Cardiac muscle cell (in vitro differentiated cells and primary cell): Measurements from ENCODE around the gene MUSTN1. TPM values are rescaled to one million over a fixed set of nuclear protein-coding genes. Genes with fewer than 3 reads are reported as not detected.

Experiments used
- DNase-seq, 2 donors: peaks; one replicate each; pipeline versions ENCODE4 v3.0.0 to v3.0.0-alpha.2; 2010 to 2017; ENCODE audit warnings: low read depth in 1 of 2, low spot score in 1 of 2
- H3K27ac ChIP-seq: fragments of 200-600 bp; sonication (generic); 2 replicates; pipeline ENCODE4 v1.5.1; 2016
- H3K27me3 ChIP-seq: fragments of 200-600 bp; sonication (generic); 2 replicates; pipeline ENCODE4 v1.6.0; 2016; ENCODE audit warnings: control low read depth
- H3K36me3 ChIP-seq: fragments of 200-600 bp; sonication (generic); 2 replicates; pipeline ENCODE4 v1.5.1; 2016; ENCODE audit warnings: control low read depth
- H3K4me1 ChIP-seq: fragments of 200-600 bp; sonication (generic); 2 replicates; pipeline ENCODE4 v1.8.1; 2017; ENCODE audit warnings: low read depth, mild to moderate bottlenecking, mixed run types
- H3K4me3 ChIP-seq: fragments of 200-600 bp; sonication (generic); 2 replicates; pipeline ENCODE4 v1.5.1; 2016; ENCODE audit warnings: mild to moderate bottlenecking
- H3K9me3 ChIP-seq: fragments of 200-600 bp; sonication (generic); 2 replicates; pipeline ENCODE4 v1.5.1; 2017; ENCODE audit warnings: low read depth, mild to moderate bottlenecking, control low read depth
- polyA plus RNA-seq: library from polyadenylated mRNA; unstranded; fragments of >200 nt; fragmentation: Nextera tagmentation; extraction: Ambion mirVana; gene quantifications from 2 replicates; pipeline ENCODE4 v1.2.1, GENCODE V29; 2016
- total RNA-seq: library from RNA; depleted of rRNA; stranded (reverse); fragments of >200 nt; gene quantifications from 2 replicates; pipeline ENCODE4 v1.2.3, GENCODE V29; 2016
- TF ChIP-seq, protein P1 (sequence below): IDR thresholded peaks from 2 replicates; pipeline ENCODE4 v1.5.1; 2012; ENCODE audit warnings: low read depth, mild to moderate bottlenecking, low read length

Gene MUSTN1
- total and polyA plus RNA-seq, 2 experiments from 2014 or later: not detected

DNA sequence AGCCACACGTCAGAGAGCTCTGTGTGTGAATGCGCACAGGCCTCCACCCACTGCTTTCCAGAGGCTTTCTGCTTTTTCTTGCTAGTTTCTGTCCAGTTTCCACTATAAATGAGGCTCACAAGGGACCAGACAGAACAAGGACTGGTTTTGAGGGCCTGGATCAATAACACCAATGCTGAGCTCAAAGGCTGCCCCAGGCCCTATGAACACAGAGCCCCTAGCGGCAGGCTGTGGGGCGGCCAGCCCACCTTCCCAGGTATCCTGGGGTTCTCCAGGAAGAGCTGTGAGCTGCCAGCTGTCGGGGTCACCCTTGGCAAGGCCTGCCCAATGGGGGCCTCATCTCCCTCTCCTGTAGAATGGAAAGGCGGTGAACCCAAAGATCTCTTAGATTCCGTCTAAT lies 42.4 kb downstream of the MUSTN1 start:
- no peaks in the 10 kb centered on the region for H3K9me3 ChIP-seq

DNA sequence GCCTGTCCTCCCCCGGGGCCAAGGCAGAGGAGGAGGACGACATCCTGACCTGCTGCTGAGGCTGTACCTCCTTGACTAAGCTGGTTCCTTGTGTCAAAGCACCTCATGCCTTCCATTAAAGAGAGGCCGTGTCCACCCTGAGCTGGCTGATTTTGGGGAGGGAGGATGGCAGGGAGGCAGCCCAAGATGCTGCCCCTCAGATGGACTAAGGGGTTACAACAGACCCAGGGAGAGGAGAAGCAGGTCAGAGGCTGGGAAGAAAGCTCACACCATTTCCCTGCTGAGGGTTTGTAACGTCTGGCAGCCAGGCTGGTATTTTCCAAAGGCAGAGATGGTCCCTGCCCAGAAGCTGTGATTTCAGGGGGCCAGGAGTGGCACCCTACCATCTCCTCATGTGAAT lies 42.9 kb downstream of the MUSTN1 start:
- TF ChIP-seq, protein P1, sequence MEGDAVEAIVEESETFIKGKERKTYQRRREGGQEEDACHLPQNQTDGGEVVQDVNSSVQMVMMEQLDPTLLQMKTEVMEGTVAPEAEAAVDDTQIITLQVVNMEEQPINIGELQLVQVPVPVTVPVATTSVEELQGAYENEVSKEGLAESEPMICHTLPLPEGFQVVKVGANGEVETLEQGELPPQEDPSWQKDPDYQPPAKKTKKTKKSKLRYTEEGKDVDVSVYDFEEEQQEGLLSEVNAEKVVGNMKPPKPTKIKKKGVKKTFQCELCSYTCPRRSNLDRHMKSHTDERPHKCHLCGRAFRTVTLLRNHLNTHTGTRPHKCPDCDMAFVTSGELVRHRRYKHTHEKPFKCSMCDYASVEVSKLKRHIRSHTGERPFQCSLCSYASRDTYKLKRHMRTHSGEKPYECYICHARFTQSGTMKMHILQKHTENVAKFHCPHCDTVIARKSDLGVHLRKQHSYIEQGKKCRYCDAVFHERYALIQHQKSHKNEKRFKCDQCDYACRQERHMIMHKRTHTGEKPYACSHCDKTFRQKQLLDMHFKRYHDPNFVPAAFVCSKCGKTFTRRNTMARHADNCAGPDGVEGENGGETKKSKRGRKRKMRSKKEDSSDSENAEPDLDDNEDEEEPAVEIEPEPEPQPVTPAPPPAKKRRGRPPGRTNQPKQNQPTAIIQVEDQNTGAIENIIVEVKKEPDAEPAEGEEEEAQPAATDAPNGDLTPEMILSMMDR: no peak
- Histone ChIP-seq H3K4me3 (no peak overlapping the region), H3K36me3 (no peaks in the 10 kb centered on the region), H3K27ac (no peak overlapping the region), H3K27me3 (no peaks in the 10 kb centered on the region), H3K9me3 (no peaks in the 10 kb centered on the region), H3K4me1 (no peaks in the 10 kb centered on the region)
- no peak for DNase-seq

More for the DNA sequence above, 42.4 kb downstream of the MUSTN1 start:
- no peak overlapping the region for H3K4me3 ChIP-seq
- no peak overlapping the region for H3K27ac ChIP-seq
- no peaks in the 10 kb centered on the region for H3K27me3 ChIP-seq
- no peaks in the 10 kb centered on the region for H3K36me3 ChIP-seq
- TF ChIP-seq, protein P1: peak; percentile 26
- H3K4me1 ChIP-seq: no peaks in the 10 kb centered on the region
- DNase-seq: peak in 1 of 2 donors; percentile 15

DNA sequence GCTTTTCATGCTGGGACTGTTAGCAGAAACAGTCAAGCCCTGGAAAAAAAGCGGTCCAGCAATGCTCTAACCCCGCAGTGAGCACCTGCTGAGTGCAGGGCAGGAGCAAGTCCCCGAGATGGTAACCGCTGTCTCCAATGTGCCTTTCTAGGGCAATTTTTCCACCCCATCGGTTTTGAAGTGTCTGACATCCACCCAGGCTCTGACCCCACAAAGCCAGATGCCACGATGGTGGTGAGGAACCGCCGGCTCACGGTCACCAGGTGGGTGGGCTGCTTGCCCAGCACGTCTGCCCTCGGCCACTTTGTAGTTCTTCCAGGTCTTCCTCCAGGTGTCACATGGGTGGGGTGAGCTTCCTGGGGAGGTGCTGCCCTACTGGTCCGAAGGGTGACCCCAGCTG lies 43.5 kb downstream of the MUSTN1 start:
- TF ChIP-seq, protein P1: no peak
- Histone ChIP-seq H3K4me1 (no peaks in the 10 kb centered on the region), H3K9me3 (no peaks in the 10 kb centered on the region), H3K27ac (no peak overlapping the region), H3K36me3 (no peaks in the 10 kb centered on the region), H3K4me3 (no peak overlapping the region), H3K27me3 (no peaks in the 10 kb centered on the region)
- DNase-seq: no peak

DNA sequence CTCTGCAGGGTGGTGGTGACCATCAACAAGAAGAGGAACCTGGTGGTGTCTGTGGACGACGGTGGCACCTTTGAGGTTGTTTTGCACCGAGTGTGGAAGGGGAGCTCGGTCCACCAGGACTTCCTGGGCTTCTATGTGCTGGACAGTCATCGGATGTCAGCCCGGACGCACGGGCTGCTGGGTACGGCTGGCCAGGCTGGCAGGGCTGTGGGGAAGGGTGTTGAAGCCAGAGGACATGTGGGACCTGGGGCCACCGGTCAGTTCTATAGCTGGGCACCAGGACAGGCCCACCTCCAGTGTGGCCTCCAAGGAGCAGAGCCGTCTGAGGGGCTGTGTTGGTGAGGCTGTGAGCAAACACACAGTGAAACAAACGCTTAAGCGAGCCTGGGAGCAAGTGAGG lies 44.1 kb downstream of the MUSTN1 start:
- no peaks in the 10 kb centered on the region for H3K9me3 ChIP-seq
- H3K4me1 ChIP-seq: no peaks in the 10 kb centered on the region
- no peak overlapping the region for H3K27ac ChIP-seq
- TF ChIP-seq, protein P1: no peak
- H3K27me3 ChIP-seq: no peaks in the 10 kb centered on the region
- no peaks in the 10 kb centered on the region for H3K36me3 ChIP-seq
- DNase-seq: no peak
- H3K4me3 ChIP-seq: no peak overlapping the region

DNA sequence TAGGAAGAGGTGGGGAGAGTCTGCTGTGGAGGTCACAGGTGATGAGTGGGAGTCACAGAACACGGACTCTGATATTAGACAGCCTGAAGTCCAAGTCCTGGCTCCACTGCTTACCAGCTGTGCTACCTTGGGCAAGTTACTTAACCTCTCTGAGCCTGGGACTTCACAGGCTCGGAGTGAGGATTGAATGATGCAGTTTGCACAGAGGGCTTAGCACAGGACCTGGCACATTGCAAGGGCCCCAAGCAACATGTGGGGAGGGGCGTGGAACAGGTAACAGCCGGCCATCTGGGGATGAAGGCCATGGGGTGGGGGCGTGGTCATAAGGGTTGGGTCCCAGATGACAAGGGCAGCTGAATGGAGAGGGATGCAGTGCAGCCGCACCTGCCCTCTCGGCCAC lies 44.5 kb downstream of the MUSTN1 start:
- no peak overlapping the region for H3K27ac ChIP-seq
- no peak for DNase-seq
- H3K9me3 ChIP-seq: no peaks in the 10 kb centered on the region
- H3K27me3 ChIP-seq: no peaks in the 10 kb centered on the region
- no peaks in the 10 kb centered on the region for H3K36me3 ChIP-seq
- H3K4me3 ChIP-seq: no peak overlapping the region
- H3K4me1 ChIP-seq: no peaks in the 10 kb centered on the region
- TF ChIP-seq, protein P1: no peak

DNA sequence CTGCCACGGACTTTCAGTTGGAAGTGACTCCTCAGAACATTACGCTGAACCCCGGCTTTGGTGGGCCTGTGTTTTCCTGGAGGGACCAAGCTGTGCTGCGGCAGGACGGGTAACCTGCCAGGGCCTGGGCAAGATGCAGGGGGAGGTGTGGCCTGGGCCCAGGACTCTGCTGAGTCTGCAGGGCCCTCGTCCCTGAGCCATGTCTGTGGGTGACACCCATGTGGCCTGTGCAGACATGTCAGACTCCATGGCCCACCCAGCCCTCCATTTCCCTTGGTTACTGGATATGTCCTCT lies 45.1 kb downstream of the MUSTN1 start:
- Histone ChIP-seq H3K4me3 (no peak overlapping the region), H3K36me3 (no peaks in the 10 kb centered on the region), H3K4me1 (no peaks in the 10 kb centered on the region), H3K27ac (no peak overlapping the region), H3K9me3 (no peaks in the 10 kb centered on the region), H3K27me3 (no peaks in the 10 kb centered on the region)
- DNase-seq: no peak
- TF ChIP-seq, protein P1: no peak
